Lung (tissue), 12 donors: Measurements from ENCODE around the gene PIK3R3. TPM values are rescaled to one million over a fixed set of nuclear protein-coding genes. Genes with fewer than 3 reads are reported as not detected.
A peak's percentile ranks its signal among the peaks of the same experiment; 100 is the strongest.

Experiments
- ATAC-seq: fragments of 200-7000 bp; cut with Tn5 transposase; one replicate; pipeline ENCODE4 v1.9.1; 2020; ENCODE audit warnings: moderate number of reproducible peaks; ENCODE audit not compliant: insufficient read depth, low FRiP score
- DNase-seq, 3 donors: peaks; one replicate each; pipeline ENCODE4 v3.0.0-alpha.2; 2013 to 2017
- H3K27ac ChIP-seq, 2 donors: one replicate each; pipeline ENCODE4 v1.5.1; 2013; ENCODE audit warnings: mild to moderate bottlenecking in 2 of 2, moderate library complexity in 2 of 2, control low read depth in 1 of 2, inconsistent platforms in 1 of 2, low read depth in 1 of 2, low read length in 1 of 2
- H3K27me3 ChIP-seq, 3 donors: one replicate each; pipeline ENCODE4 v1.5.1; 2013; ENCODE audit warnings: low read length in 2 of 3; ENCODE audit not compliant: control insufficient read depth in 3 of 3, insufficient read depth in 3 of 3
- H3K36me3 ChIP-seq, 4 donors: one replicate each; pipeline ENCODE4 v1.5.1; 2013; ENCODE audit warnings: low read length in 4 of 4, mild to moderate bottlenecking in 1 of 4, moderate library complexity in 1 of 4; ENCODE audit not compliant: control insufficient read depth in 4 of 4, insufficient read depth in 4 of 4
- H3K4me1 ChIP-seq, 5 donors: one replicate each; pipeline ENCODE4 v1.5.1; 2013; ENCODE audit warnings: low read length in 5 of 5, mild to moderate bottlenecking in 2 of 5, moderate library complexity in 1 of 5; ENCODE audit not compliant: control insufficient read depth in 5 of 5, insufficient read depth in 5 of 5
- H3K4me3 ChIP-seq: one replicate; pipeline ENCODE4 v1.5.1; 2013; ENCODE audit warnings: mild to moderate bottlenecking, control low read depth, moderate library complexity
- H3K9ac ChIP-seq, 2 donors: one replicate each; pipeline ENCODE4 v1.5.1; 2013; ENCODE audit warnings: low read length in 2 of 2, control low read depth in 1 of 2; ENCODE audit not compliant: insufficient read depth in 1 of 2
- H3K9me3 ChIP-seq, 4 donors: one replicate each; pipeline ENCODE4 v1.5.1; 2013; ENCODE audit warnings: low read length in 3 of 4, mild to moderate bottlenecking in 1 of 4, moderate library complexity in 1 of 4; ENCODE audit not compliant: control insufficient read depth in 4 of 4, insufficient read depth in 3 of 4
- CTCF ChIP-seq: IDR thresholded peaks from 2 replicates; pipeline ENCODE4 v1.5.1; 2012; ENCODE audit warnings: mild to moderate bottlenecking; ENCODE audit errors: control extremely low read depth, extremely low read depth
- WGBS, 2 donors: extraction: QIAGEN DNeasy Blood & Tissue Kit; methylation state at CpG; one replicate each; pipeline ENCODE4 v1.1.7; 2013; 5-methylcytosine and 5-hydroxymethylcytosine counted together
- polyA plus RNA-seq, 2 donors: library from polyadenylated mRNA; stranded (reverse); fragments of 200-250 nt; gene quantifications; one replicate each; pipeline ENCODE4 v1.2.1, GENCODE V29; 2013
- total RNA-seq, 2 donors: library from RNA; depleted of rRNA in 1 of 2; stranded (reverse); fragments of >200 nt in 1 of 2; gene quantifications; one replicate each; pipeline ENCODE4 v1.2.1, GENCODE V29; 2014 to 2021
- donor health status: control.
- donor health status: control.
- donor health status: Bipolar disorder and iron deficiency.
- donor health status: healthy.
- donor health status: DM: yes; HTN: yes; CAD: no.

Gene PIK3R3
- total and polyA plus RNA-seq, 4 donors, result 9.1 to 36.7 (median 17.1) TPM

GRCh38 chr1:46171871-46172270 lies 39.4 kb upstream of the PIK3R3 start:
- H3K9ac ChIP-seq, result no peak overlapping the region
- 41 to 68% methylated on average over 6 of the region's 6 CpGs for WGBS, 2 donors
- no peaks in the 10 kb centered on the region for H3K9me3 ChIP-seq
- peak overlapping the region in 1 of 2 donors; percentile 84 for H3K27ac ChIP-seq
- no peak for TF ChIP-seq CTCF
- ATAC-seq (no peak), DNase-seq (peak; percentile 49 to 80 (median 76))
- H3K4me3 ChIP-seq, result no peak overlapping the region
- H3K27me3 ChIP-seq, result no peaks in the 10 kb centered on the region
- H3K36me3 ChIP-seq, result no peaks in the 10 kb centered on the region
- H3K4me1 ChIP-seq, result peaks cover 0 to 36% (median 4%) of the 10 kb centered on the region in 5 donors

GRCh38 chr1:46171351-46171750 lies 38.9 kb upstream of the PIK3R3 start:
- DNase-seq (no peak), ATAC-seq (no peak)
- Histone ChIP-seq H3K9me3 (no peaks in the 10 kb centered on the region), H3K27me3 (no peaks in the 10 kb centered on the region), H3K36me3 (no peaks in the 10 kb centered on the region), H3K27ac (peak overlapping the region in 1 of 2 donors; percentile 84), H3K4me3 (no peak overlapping the region), H3K4me1 (peaks cover 0 to 38% (median 4%) of the 10 kb centered on the region in 5 donors), H3K9ac (no peak overlapping the region)
- TF ChIP-seq CTCF, result no peak
- WGBS, 2 donors, result 56 to 67% methylated on average over 8 of the region's 8 CpGs

GRCh38 chr1:46169811-46170454 lies 37.5 kb upstream of the PIK3R3 start:
- DNase-seq (no peak), ATAC-seq (no peak)
- Histone ChIP-seq H3K9ac (no peak overlapping the region), H3K27ac (peak overlapping the region in 1 of 2 donors; percentile 54), H3K36me3 (no peaks in the 10 kb centered on the region), H3K4me1 (peaks cover 0 to 33% (median 4%) of the 10 kb centered on the region in 5 donors), H3K27me3 (no peaks in the 10 kb centered on the region), H3K9me3 (no peaks in the 10 kb centered on the region), H3K4me3 (no peak overlapping the region)
- TF ChIP-seq CTCF, result no peak
- WGBS, 2 donors, result 90 to 95% methylated on average over 3 of the region's 3 CpGs
